ENCODE measurements around the gene WDPCP. TPM values are rescaled to one million over a fixed set of nuclear protein-coding genes. Genes with fewer than 3 reads are reported as not detected.

Gene WDPCP
- total and polyA plus RNA-seq, 10 of the 15 experiments (the other 5 are each of a cell fraction or from before 2014, with no cell fraction given) = 2.1 to 7.9 (median 4.6) TPM

GRCh38 chr2:63347361-63347760 lies 240.9 kb downstream of the WDPCP start:
- WGBS (ENCODE audit: insufficient coverage, insufficient replicate concordance, low lambda C conversion rate, missing lambda C conversion rate) = 27% methylated on average over 2 of the region's 2 CpGs
- no peak overlapping the region for H3K27ac ChIP-seq (ENCODE audit: control insufficient read depth, insufficient read depth)
- H2AFZ ChIP-seq (ENCODE audit: control insufficient read depth, low read depth, low read length) = no peak overlapping the region
- no peak for DNase-seq (ENCODE audit: low read depth, low spot score)
- FAIRE-seq = no peak
- H3K4me2 ChIP-seq (ENCODE audit: control insufficient read depth, insufficient read depth) = no peak overlapping the region
- no peak for ATAC-seq
- H3K79me2 ChIP-seq (ENCODE audit: control insufficient read depth, insufficient read depth, low read length) = no peaks in the 10 kb centered on the region
- no TSS peak for BruUV-seq (replicated peaks)
- TF ChIP-seq TARDBP (IDR thresholded peaks at IDR 0.05; ENCODE audit: borderline replicate concordance) (no peak), BCLAF1 (IDR thresholded peaks at IDR 0.05) (no peak), USF2 (IDR thresholded peaks at IDR 0.05; ENCODE audit: borderline replicate concordance, low read depth, low read length) (no peak), FOXM1 (IDR thresholded peaks at IDR 0.05; ENCODE audit: low read depth, low read length) (no peak), POLR2AphosphoS2 (IDR thresholded peaks at IDR 0.05; ENCODE audit: low read depth, low read length) (no peak), PML (IDR thresholded peaks at IDR 0.05; ENCODE audit: low read length) (no peak), PRDM15 (CRISPR knock-in tag; IDR thresholded peaks at IDR 0.05) (no peak), IRF5 (IDR thresholded peaks at IDR 0.05; ENCODE audit: borderline replicate concordance) (no peak), IRF4 (IDR thresholded peaks at IDR 0.05; ENCODE audit: low read depth, low read length) (no peak), NRF1 (conservative IDR thresholded peaks at IDR 0.05; ENCODE audit: low read depth, low read length) (no peak)
- H3K36me3 ChIP-seq (ENCODE audit: control insufficient read depth in 2 of 2, insufficient read depth in 2 of 2, low read length in 1 of 2) = no peaks in the 10 kb centered on the region
- H4K20me1 ChIP-seq (ENCODE audit: control insufficient read depth, insufficient read depth) = no peaks in the 10 kb centered on the region
- RAD21 ChIA-PET (ENCODE audit: unreplicated experiment) = no interaction called here
- SMC1A ChIA-PET (ENCODE audit: uncharacterized antibody, unreplicated experiment) = interaction anchor here (1.9 kb wide), 1 partner anchor 10 kb away, joined by 5 read pairs; no protein-coding TSS in a partner anchor
- H3K4me3 ChIP-seq = no peak overlapping the region
- no peaks in the 10 kb centered on the region for H3K27me3 ChIP-seq (replicated peaks in 1 of 2; ENCODE audit: control insufficient read depth in 2 of 2, insufficient read depth in 2 of 2, low read length in 1 of 2)
- no peaks in the 10 kb centered on the region for H3K4me1 ChIP-seq (ENCODE audit: control insufficient read depth, insufficient read depth, low read length)
- POLR2A ChIA-PET = interaction anchor here (0.6 kb wide), 1 partner anchor 683 kb away, joined by 3 read pairs; no protein-coding TSS in a partner anchor
- H3K9me3 ChIP-seq (replicated peaks; ENCODE audit: control insufficient read depth, insufficient read depth, low read length) = peaks cover 8% of the 10 kb centered on the region; the same call in 2 of the 3 replicates
- H3K9ac ChIP-seq (ENCODE audit: control insufficient read depth, insufficient read depth, low read length) = no peak overlapping the region
- in situ Hi-C loops (cut with MboI) (no loop called here), intact Hi-C loops (cut with micrococcal nuclease; ENCODE audit: unreplicated experiment) (no loop called here)
- CTCF ChIA-PET = interaction anchor here (0.7 to 1.5 kb wide), 2 partner anchors 20 to 23 kb away, joined by 3 read pairs; no protein-coding TSS in a partner anchor
